Mesenteric fat pad (tissue), 1 donor: ENCODE measurements around the gene CRYBB1. TPM values are rescaled to one million over a fixed set of nuclear protein-coding genes. Genes with fewer than 3 reads are reported as not detected.

Experiments
- DNase-seq: peaks from one replicate; pipeline ENCODE4 v3.0.0-alpha.2; 2020; ENCODE audit warnings: low spot score
- microRNA-seq: library from miRNA; unstranded; fragments of <30 nt; microRNA quantifications from one replicate; pipeline ENCODE4 v1.2.0, GENCODE V29; 2020; ENCODE audit warnings: borderline number of aligned reads
- total RNA-seq: library from RNA; stranded (reverse); fragmentation: NEBNext Ultra II Directional; extraction: Animal tissue kit (Norgen Biotek cat#: 25700); gene quantifications from one replicate; pipeline ENCODE4 v1.2.1, GENCODE V29; 2021
- donor health status: DM: yes; HTN: yes; CAD: no.

The CRYBB1 gene
- total RNA-seq, 1 donor from 2014 or later: 2.8 TPM

DNA sequence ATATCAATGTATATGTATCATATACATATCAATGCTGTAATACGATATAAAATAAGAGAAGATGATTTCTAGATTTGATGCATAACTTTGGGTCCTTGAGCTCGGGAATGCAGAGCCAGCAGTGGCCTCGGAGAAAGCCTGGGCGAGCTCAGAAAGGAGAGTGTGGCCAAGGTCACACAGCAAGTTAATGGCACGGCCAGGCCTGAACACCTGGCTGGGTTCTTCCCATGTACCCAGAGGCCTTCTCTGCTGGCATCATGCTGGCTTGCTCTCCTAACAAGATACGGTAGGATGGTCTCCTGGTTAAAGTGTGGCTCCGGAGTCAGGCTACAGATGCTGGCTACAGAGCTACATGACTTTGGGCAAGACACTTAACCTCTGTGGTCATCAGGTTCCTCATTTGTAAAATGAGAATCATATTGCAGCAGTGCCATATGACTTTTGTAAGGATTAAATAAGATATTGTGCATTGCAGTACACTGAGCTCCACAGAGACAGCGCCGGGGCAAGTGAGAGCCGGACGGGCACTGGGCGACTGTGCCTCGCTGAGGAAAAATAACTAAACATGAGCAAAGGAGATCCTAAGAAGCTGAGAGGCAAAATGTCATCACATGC is 57.8 kb downstream of the CRYBB1 start:
- DNase-seq: no peak

DNA sequence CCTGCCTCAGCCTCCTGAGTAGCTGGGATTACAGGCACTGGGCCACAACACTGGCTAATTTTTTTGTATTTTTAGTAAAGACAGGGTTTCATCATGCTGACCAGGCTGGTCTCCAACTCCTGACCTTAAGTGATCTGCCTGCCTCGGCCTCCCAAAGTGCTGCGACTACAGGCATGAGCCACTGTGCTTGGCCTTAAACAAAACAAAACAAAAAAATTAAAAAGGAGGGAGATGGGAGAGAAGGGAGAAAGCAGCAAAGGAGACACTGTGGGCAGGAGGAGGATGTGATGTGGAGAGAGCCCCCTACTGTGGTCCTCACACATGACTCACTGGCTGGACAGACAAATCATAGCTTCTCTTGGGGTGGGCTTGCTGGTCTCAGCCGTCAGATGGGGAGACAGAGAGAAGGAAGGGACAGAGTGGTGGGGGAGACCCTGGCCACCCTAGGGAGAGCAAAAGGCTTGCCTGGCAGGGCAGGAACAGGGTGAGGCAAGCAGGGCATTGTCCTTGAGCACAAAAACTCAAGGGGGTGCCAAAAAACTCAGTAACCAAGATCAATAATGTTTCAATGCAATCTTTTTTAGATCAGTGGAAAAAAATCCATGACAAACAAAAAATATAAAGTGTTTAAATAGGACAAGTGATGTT is 59.5 kb downstream of the CRYBB1 start:
- no peak for DNase-seq

- no peak for DNase-seq
Observed at GRCh38 chr22:26556904-26557303, 60.9 kb downstream of the CRYBB1 start.

DNA sequence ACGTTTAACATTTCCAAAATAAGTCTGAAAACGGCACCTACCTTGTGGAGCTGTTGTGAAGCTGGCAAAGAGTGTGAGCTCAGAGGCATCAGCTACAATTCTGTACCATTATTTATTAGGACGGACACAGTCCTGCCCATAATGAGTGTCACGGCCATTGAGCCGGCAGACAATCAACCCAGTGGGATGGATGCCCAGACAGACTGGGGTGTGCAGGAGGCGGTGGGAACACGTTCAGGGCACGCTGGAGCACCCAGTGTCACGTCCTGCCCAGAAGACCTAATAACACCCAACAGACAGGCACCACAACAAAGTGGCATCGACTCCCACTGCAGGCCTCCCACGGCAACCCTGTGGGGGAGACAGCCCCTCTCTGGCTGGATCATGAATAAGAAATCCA is 62.3 kb downstream of the CRYBB1 start:
- no peak for DNase-seq

DNA sequence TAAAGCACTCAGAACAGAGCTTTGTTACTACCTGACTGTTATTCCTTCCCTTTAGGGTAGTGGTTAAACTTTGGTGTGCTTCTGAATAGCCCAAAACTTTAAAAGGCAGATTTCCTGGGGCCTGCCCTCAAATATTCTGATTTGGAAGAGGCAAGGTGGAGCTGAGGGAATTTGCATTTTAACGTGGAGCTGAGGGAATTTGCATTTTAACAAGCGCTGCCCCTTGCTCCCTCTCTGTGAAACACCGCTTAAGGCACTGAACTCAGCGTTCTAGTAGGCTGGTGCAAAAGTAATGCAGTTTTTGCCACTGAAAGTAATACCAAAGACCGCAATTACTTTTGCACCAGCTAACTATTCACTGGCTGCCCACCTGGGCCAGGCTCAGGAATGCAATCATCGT is 62.9 kb downstream of the CRYBB1 start:
- no peak for DNase-seq

- no peak for DNase-seq
Observed at GRCh38 chr22:26553056-26553752, 64.6 kb downstream of the CRYBB1 start.

- DNase-seq: no peak
Observed at GRCh38 chr22:26552466-26552865, 65.4 kb downstream of the CRYBB1 start.

DNA sequence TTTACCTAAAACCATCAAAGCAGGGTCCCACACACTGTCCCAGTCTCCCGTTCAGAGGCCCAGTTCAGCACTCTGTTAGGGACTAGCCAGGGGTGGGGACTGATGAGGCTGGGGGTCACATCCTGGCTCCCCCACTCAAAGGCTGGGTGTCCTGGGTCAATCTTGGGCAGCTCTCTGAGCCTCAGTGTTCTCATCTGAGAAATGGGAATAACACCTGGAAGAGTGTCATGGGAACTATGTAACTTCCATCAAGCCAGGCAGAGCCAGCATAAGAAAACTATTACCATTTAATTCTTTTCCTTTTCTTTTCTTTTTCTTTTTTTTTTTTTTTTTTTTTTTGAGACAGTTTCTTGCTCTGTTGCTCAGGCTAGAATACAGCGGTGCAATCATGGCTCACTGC is 66.3 kb downstream of the CRYBB1 start:
- DNase-seq: no peak

GRCh38 chr22:26550498-26551033 is 67.3 kb downstream of the CRYBB1 start:
- no peak for DNase-seq

DNA sequence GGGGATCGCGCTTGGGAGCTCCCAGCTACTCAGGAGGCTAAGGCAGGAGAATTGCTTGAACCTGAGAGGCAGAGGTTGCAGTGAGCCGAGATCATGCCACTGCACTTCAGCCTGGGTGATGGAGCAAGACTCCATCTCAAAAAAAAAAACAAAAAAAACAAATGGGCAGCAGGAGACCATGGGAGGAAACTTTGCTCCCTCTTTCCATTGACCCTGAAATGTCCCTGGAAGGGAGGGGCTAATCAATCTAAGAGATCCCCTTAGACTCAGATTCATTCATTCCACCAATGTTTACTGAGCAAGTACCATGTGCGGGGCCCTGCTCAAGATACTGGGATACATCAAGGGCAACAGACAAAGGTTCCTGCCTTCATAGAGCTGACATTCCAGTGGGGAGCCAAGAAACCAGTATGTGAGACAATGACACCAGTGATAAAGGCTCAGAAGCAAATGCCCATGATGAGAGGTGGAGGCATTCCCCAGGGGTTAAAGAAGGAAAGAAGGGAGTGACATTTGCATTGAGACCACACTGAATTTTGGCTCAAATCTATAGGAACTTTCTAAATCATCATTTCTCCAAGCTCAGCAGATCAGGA is 67.8 kb downstream of the CRYBB1 start:
- no peak for DNase-seq

Small RNA genes within 50 kb of the gene (microRNA-seq; reads per million reads assigned to microRNA genes)
- 4.4 reads per million for gene MIR548J

Other genes starting within 250 kb of the CRYBB1 start
- gene ASPHD2, start 188.8 kb downstream of the CRYBB1 start, total RNA-seq: 0.71 TPM
- 26.4 TPM for gene HPS4, start 134.2 kb downstream of the CRYBB1 start, total RNA-seq
- 16.3 TPM for gene SRRD, start 134.2 kb downstream of the CRYBB1 start, total RNA-seq
- 30.5 TPM for gene TFIP11, start 105.6 kb downstream of the CRYBB1 start, total RNA-seq
- gene TPST2, start 27.9 kb downstream of the CRYBB1 start, total RNA-seq: 58.7 TPM
- gene CRYBA4, start 3.9 kb upstream of the CRYBB1 start, total RNA-seq: not detected
- 2.5 TPM for gene MIAT, start 39.6 kb upstream of the CRYBB1 start, total RNA-seq